ENCODE results near the gene TRAM2. TPM values are rescaled to one million over a fixed set of nuclear protein-coding genes. Genes with fewer than 3 reads are reported as not detected.

TRAM2 gene
- total and polyA plus RNA-seq, 9 of the 15 experiments (the other 6 are each of a cell fraction or from before 2014, with no cell fraction given) = 2.6 to 13.3 (median 8.9) TPM

- peaks cover 10% of the 10 kb centered on the region for H4K20me1 ChIP-seq (replicated peaks; ENCODE audit: control insufficient read depth, insufficient read depth, low read length)
- H3K4me3 ChIP-seq = peak overlapping the region; percentile 77; the same call in 1 of the 2 replicates
- H3K4me1 ChIP-seq (replicated peaks in 1 of 2; ENCODE audit: control insufficient read depth in 2 of 2, insufficient read depth in 2 of 2, low read length in 2 of 2) = peaks cover 22 to 30% of the 10 kb centered on the region in 2 experiments; a peak in 4 of 5 replicates
- peak overlapping the region; percentile 81 for H3K4me2 ChIP-seq (ENCODE audit: insufficient read depth, low read length)
- FAIRE-seq = peak; percentile 42
- no peaks in the 10 kb centered on the region for H3K9me3 ChIP-seq (replicated peaks; ENCODE audit: control insufficient read depth, insufficient read depth, low read depth, low read length)
- H2AFZ ChIP-seq (ENCODE audit: low read depth, low read length) = peak overlapping the region; percentile 86
- H3K36me3 ChIP-seq (ENCODE audit: control insufficient read depth, insufficient read depth, low read length) = no peaks in the 10 kb centered on the region
- in situ Hi-C loops (cut with MboI) (no loop called here), intact Hi-C loops (cut with micrococcal nuclease) (loop anchor here (5.0 kb wide), 3 partner anchors 58 to 288 kb away; no protein-coding TSS in a partner anchor)
- H3K27me3 ChIP-seq (ENCODE audit: control insufficient read depth in 2 of 2, insufficient read depth in 2 of 2, low read length in 2 of 2) = no peaks in the 10 kb centered on the region
- H3K27ac ChIP-seq (ENCODE audit: extremely low read depth, low read depth, low read length) = peak overlapping the region; percentile 14; the same call in 1 of the 3 replicates
- ChIA-PET CTCF (ENCODE audit: low intra/inter-chr PET ratio) (no interaction called here), POLR2A (interaction anchor here (0.6 to 2.9 kb wide), 8 partner anchors 9 to 260 kb away, joined by 3 to 10 read pairs (median 4); partner anchors contain the start of gene EFHC1)
- TF ChIP-seq NFYB (IDR thresholded peaks at IDR 0.05; ENCODE audit: extremely low read depth, insufficient read length) = no peak
- TF ChIP-seq KAT7 (CRISPR knock-in tag; IDR thresholded peaks at IDR 0.05; ENCODE audit: borderline replicate concordance) = peak; percentile 43; the same call in 1 of the 2 replicates
- ATAC-seq = no peak
- H3K79me2 ChIP-seq (ENCODE audit: control insufficient read depth, insufficient read depth, low read length) = peaks cover 42% of the 10 kb centered on the region; the same call in 2 of the 3 replicates
- WGBS (ENCODE audit: insufficient coverage, low coverage, missing lambda C conversion rate) = 16% methylated on average over 9 of the region's 10 CpGs
- peak in 1 of 4 experiments; percentile 17 for DNase-seq (ENCODE audit: extremely low read depth in 1 of 4, low spot score in 3 of 4)
- H3K9ac ChIP-seq (ENCODE audit: insufficient read depth in 1 of 2, low read depth in 2 of 2, low read length in 2 of 2) = peak overlapping the region; percentile 58 to 91; a peak in 3 of 4 replicates
- H3K9me1 ChIP-seq (ENCODE audit: control insufficient read depth, insufficient read depth, low read length) = no peaks in the 10 kb centered on the region
- no TSS peak for BruUV-seq (replicated peaks)
Observed at GRCh38 chr6:52575502-52575892, 1.4 kb downstream of the TRAM2 start.

- H3K27ac ChIP-seq (ENCODE audit: extremely low read depth, low read depth, low read length) = peak overlapping the region; percentile 14; the same call in 1 of the 3 replicates
- H3K4me2 ChIP-seq (ENCODE audit: insufficient read depth, low read length) = peak overlapping the region; percentile 81
- WGBS (ENCODE audit: insufficient coverage, low coverage, missing lambda C conversion rate) = 7% methylated on average over 12 of the region's 13 CpGs
- CTCF ChIA-PET (ENCODE audit: low intra/inter-chr PET ratio) = no interaction called here
- H3K4me1 ChIP-seq (replicated peaks in 1 of 2; ENCODE audit: control insufficient read depth in 2 of 2, insufficient read depth in 2 of 2, low read length in 2 of 2) = peaks cover 22 to 30% of the 10 kb centered on the region in 2 experiments; a peak in 4 of 5 replicates
- in situ Hi-C loops (cut with MboI) = no loop called here
- POLR2A ChIA-PET = interaction anchor here (0.6 to 2.9 kb wide), 8 partner anchors 8 to 259 kb away, joined by 3 to 10 read pairs (median 4); partner anchors contain the start of gene EFHC1
- H3K27me3 ChIP-seq (ENCODE audit: control insufficient read depth in 2 of 2, insufficient read depth in 2 of 2, low read length in 2 of 2) = no peaks in the 10 kb centered on the region
- peak overlapping the region; percentile 58 to 91; a peak in 2 of 4 replicates for H3K9ac ChIP-seq (ENCODE audit: insufficient read depth in 1 of 2, low read depth in 2 of 2, low read length in 2 of 2)
- peaks cover 10% of the 10 kb centered on the region for H4K20me1 ChIP-seq (replicated peaks; ENCODE audit: control insufficient read depth, insufficient read depth, low read length)
- BruUV-seq (replicated peaks) = no TSS peak
- intact Hi-C loops (cut with micrococcal nuclease) = loop anchor here (5.0 kb wide), 3 partner anchors 58 to 288 kb away; no protein-coding TSS in a partner anchor
- ATAC-seq = peak; percentile 71
- no peaks in the 10 kb centered on the region for H3K9me3 ChIP-seq (replicated peaks; ENCODE audit: control insufficient read depth, insufficient read depth, low read depth, low read length)
- H3K9me1 ChIP-seq (ENCODE audit: control insufficient read depth, insufficient read depth, low read length) = no peaks in the 10 kb centered on the region
- FAIRE-seq = peak; percentile 91
- peak overlapping the region; percentile 77; the same call in 1 of the 2 replicates for H3K4me3 ChIP-seq
- peak; percentile 52 to 78 (median 62) for DNase-seq (ENCODE audit: extremely low read depth in 1 of 4, low spot score in 3 of 4)
- no peaks in the 10 kb centered on the region for H3K36me3 ChIP-seq (ENCODE audit: control insufficient read depth, insufficient read depth, low read length)
- H2AFZ ChIP-seq (ENCODE audit: low read depth, low read length) = peak overlapping the region; percentile 86; the same call in 1 of the 2 replicates
- peaks cover 44% of the 10 kb centered on the region; the same call in 2 of the 3 replicates for H3K79me2 ChIP-seq (ENCODE audit: control insufficient read depth, insufficient read depth, low read length)
- no peak for TF ChIP-seq ILF3 (IDR thresholded peaks at IDR 0.05; ENCODE audit: borderline replicate concordance)
- TF ChIP-seq RCOR1 (IDR thresholded peaks at IDR 0.05; ENCODE audit: borderline replicate concordance in 1 of 2, low read depth in 2 of 2, low read length in 2 of 2) = peak in 1 of 2 experiments; percentile 57; a peak in 1 of 4 replicates
- 0 out of 2 replicates have a peak, but pooled peaks have one; percentile 5 for TF ChIP-seq JUND (IDR thresholded peaks at IDR 0.05; ENCODE audit: borderline replicate concordance, low read depth, low read length)
- TF ChIP-seq JUND (tag; IDR thresholded peaks at IDR 0.05; ENCODE audit: borderline replicate concordance, low read depth, low read length) = no peak
- TF ChIP-seq ARID3A (IDR thresholded peaks at IDR 0.05; ENCODE audit: borderline replicate concordance, low read depth, low read length) = no peak
- TF ChIP-seq ZNF766 (CRISPR knock-in tag; conservative IDR thresholded peaks at IDR 0.05) = 0 out of 2 replicates have a peak, but pooled peaks have one; percentile 32
- TF ChIP-seq PHTF2 (CRISPR knock-in tag; IDR thresholded peaks at IDR 0.05) = no peak
- 0 out of 4 replicates have a peak, but pooled peaks of 1 of the 2 experiments have one; percentile 20 for TF ChIP-seq MAZ (CRISPR knock-in tag; conservative IDR thresholded peaks at IDR 0.05 in 1 of 2, IDR thresholded peaks at IDR 0.05 in 1 of 2)
- TF ChIP-seq HMG20A (CRISPR knock-in tag; conservative IDR thresholded peaks at IDR 0.05) = no peak
Observed at GRCh38 chr6:52574709-52575501, 2.0 kb downstream of the TRAM2 start.
